ENCODE results near the gene ADGRV1.
"Not testable (repeated sequence)": the region's sequence is repeated elsewhere in the genome, so short reads cannot be mapped to it uniquely, and the experiment has no call there.

- TF ChIP-seq POLR2A, POLR2AphosphoS5 (IDR thresholded peaks at IDR 0.05): not testable (repeated sequence)
- TF ChIP-seq, protein P1, sequence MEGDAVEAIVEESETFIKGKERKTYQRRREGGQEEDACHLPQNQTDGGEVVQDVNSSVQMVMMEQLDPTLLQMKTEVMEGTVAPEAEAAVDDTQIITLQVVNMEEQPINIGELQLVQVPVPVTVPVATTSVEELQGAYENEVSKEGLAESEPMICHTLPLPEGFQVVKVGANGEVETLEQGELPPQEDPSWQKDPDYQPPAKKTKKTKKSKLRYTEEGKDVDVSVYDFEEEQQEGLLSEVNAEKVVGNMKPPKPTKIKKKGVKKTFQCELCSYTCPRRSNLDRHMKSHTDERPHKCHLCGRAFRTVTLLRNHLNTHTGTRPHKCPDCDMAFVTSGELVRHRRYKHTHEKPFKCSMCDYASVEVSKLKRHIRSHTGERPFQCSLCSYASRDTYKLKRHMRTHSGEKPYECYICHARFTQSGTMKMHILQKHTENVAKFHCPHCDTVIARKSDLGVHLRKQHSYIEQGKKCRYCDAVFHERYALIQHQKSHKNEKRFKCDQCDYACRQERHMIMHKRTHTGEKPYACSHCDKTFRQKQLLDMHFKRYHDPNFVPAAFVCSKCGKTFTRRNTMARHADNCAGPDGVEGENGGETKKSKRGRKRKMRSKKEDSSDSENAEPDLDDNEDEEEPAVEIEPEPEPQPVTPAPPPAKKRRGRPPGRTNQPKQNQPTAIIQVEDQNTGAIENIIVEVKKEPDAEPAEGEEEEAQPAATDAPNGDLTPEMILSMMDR (IDR thresholded peaks at IDR 0.05), result not testable (repeated sequence)
These were observed 241.9 kb downstream of the ADGRV1 start for GRCh38 chr5:90800515-90800914.

Measured in prostate gland (tissue), 2 donors.